Ishikawa (cell line): Measurements from ENCODE around the gene PI4K2B.

Source experiments
- CREB1 ChIP-seq: IDR thresholded peaks from 2 replicates; pipeline ENCODE4 v1.6.1; 2012; ENCODE audit warnings: low read depth
- FOXM1 ChIP-seq: IDR thresholded peaks from 2 replicates; pipeline ENCODE4 v1.6.1; 2012; ENCODE audit warnings: low read depth, borderline replicate concordance
- NFIC ChIP-seq: IDR thresholded peaks from 2 replicates; pipeline ENCODE4 v1.6.1; 2012
- RAD21 ChIP-seq: IDR thresholded peaks from 2 replicates; pipeline ENCODE4 v1.6.1; 2012; ENCODE audit warnings: low read depth
- TEAD4 ChIP-seq: IDR thresholded peaks from 2 replicates; pipeline ENCODE4 v1.6.1; 2012
- TF ChIP-seq, protein P1 (sequence below): IDR thresholded peaks from 2 replicates; pipeline ENCODE4 v1.6.1; 2012; ENCODE audit warnings: low read depth, mild to moderate bottlenecking
- TF ChIP-seq, protein P2 (sequence below): IDR thresholded peaks from 2 replicates; pipeline ENCODE4 v1.6.1; 2012

DNA sequence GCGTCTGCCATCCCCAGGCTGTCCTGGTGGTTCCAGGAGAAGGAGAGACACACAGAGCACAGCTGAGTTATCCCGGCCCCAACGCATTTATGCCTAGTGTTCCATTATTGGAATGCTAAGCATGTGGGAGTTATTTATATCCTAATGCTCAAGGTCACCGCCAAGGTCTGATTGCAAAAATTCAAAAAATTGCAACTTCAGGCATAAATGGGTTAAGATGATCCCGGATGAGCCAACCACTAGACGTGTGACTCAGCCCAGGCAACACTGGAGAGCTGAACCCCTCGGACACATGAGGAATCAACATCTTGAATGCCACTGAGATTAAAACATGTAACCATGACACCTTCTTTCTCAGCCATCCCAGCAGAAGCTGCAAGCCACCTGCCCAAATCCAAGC is 74.9 kb downstream of the PI4K2B start:
- TF ChIP-seq, protein P1, sequence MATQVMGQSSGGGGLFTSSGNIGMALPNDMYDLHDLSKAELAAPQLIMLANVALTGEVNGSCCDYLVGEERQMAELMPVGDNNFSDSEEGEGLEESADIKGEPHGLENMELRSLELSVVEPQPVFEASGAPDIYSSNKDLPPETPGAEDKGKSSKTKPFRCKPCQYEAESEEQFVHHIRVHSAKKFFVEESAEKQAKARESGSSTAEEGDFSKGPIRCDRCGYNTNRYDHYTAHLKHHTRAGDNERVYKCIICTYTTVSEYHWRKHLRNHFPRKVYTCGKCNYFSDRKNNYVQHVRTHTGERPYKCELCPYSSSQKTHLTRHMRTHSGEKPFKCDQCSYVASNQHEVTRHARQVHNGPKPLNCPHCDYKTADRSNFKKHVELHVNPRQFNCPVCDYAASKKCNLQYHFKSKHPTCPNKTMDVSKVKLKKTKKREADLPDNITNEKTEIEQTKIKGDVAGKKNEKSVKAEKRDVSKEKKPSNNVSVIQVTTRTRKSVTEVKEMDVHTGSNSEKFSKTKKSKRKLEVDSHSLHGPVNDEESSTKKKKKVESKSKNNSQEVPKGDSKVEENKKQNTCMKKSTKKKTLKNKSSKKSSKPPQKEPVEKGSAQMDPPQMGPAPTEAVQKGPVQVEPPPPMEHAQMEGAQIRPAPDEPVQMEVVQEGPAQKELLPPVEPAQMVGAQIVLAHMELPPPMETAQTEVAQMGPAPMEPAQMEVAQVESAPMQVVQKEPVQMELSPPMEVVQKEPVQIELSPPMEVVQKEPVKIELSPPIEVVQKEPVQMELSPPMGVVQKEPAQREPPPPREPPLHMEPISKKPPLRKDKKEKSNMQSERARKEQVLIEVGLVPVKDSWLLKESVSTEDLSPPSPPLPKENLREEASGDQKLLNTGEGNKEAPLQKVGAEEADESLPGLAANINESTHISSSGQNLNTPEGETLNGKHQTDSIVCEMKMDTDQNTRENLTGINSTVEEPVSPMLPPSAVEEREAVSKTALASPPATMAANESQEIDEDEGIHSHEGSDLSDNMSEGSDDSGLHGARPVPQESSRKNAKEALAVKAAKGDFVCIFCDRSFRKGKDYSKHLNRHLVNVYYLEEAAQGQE: no peak
- TF ChIP-seq NFIC (no peak), CREB1 (no peak), FOXM1 (no peak), RAD21 (no peak), TEAD4 (no peak)
- TF ChIP-seq, protein P2, sequence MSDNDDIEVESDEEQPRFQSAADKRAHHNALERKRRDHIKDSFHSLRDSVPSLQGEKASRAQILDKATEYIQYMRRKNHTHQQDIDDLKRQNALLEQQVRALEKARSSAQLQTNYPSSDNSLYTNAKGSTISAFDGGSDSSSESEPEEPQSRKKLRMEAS: no peak
